ENCODE data around the gene RBCK1. TPM values are rescaled to one million over a fixed set of nuclear protein-coding genes. Genes with fewer than 3 reads are reported as not detected.

Gene RBCK1
- total and polyA plus RNA-seq, 10 of the 15 experiments (the other 5 are each of a cell fraction or from before 2014, with no cell fraction given), result 14.1 to 99.7 (median 76.0) TPM

DNA sequence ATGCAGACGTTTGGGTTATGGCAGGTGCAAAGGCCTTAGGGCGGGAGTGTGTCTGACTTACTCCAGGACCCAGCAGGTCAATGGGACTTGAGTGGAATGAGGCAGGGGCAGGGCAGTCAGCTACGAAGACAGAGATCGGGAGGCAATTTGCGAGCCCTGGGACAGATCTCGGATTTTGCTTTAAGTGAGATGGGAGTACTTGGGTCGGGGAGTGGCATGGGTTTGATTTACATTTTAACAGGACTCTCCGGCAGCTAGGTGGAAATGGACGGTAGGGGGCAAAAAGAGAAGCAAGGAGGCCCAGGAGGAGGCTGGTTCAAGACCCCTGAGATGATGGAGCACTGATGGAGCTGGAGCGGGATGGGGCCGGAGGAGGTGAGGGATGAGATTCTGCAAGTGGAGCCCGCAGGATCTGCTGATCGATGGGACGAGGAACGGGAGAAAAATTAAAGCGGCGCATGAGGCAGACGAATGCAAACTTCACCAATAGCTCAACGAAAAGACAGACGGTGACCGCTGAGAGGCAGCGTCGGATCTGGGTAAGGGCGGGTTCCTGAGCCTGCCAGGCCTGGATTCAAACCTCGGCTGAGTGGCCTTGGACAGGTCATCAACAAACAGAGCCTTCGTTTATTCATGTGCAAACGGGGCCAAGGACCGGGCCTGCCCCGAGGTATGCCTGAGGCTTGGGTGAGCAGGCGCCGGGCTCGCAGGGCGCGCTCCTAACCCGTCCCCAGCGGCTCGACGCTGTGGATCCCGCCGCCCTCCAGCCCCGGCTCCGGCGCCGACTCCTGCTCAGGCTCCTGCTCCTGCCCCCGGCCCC lies 756 bp upstream of the RBCK1 start (continued):
- TF ChIP-seq, protein P1, sequence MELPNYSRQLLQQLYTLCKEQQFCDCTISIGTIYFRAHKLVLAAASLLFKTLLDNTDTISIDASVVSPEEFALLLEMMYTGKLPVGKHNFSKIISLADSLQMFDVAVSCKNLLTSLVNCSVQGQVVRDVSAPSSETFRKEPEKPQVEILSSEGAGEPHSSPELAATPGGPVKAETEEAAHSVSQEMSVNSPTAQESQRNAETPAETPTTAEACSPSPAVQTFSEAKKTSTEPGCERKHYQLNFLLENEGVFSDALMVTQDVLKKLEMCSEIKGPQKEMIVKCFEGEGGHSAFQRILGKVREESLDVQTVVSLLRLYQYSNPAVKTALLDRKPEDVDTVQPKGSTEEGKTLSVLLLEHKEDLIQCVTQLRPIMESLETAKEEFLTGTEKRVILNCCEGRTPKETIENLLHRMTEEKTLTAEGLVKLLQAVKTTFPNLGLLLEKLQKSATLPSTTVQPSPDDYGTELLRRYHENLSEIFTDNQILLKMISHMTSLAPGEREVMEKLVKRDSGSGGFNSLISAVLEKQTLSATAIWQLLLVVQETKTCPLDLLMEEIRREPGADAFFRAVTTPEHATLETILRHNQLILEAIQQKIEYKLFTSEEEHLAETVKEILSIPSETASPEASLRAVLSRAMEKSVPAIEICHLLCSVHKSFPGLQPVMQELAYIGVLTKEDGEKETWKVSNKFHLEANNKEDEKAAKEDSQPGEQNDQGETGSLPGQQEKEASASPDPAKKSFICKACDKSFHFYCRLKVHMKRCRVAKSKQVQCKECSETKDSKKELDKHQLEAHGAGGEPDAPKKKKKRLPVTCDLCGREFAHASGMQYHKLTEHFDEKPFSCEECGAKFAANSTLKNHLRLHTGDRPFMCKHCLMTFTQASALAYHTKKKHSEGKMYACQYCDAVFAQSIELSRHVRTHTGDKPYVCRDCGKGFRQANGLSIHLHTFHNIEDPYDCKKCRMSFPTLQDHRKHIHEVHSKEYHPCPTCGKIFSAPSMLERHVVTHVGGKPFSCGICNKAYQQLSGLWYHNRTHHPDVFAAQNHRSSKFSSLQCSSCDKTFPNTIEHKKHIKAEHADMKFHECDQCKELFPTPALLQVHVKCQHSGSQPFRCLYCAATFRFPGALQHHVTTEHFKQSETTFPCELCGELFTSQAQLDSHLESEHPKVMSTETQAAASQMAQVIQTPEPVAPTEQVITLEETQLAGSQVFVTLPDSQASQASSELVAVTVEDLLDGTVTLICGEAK (IDR thresholded peaks at IDR 0.05; ENCODE audit: borderline replicate concordance), result no peak
- TF ChIP-seq, protein P2, sequence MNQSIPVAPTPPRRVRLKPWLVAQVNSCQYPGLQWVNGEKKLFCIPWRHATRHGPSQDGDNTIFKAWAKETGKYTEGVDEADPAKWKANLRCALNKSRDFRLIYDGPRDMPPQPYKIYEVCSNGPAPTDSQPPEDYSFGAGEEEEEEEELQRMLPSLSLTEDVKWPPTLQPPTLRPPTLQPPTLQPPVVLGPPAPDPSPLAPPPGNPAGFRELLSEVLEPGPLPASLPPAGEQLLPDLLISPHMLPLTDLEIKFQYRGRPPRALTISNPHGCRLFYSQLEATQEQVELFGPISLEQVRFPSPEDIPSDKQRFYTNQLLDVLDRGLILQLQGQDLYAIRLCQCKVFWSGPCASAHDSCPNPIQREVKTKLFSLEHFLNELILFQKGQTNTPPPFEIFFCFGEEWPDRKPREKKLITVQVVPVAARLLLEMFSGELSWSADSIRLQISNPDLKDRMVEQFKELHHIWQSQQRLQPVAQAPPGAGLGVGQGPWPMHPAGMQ (IDR thresholded peaks at IDR 0.05; ENCODE audit: borderline replicate concordance), result no peak
- TF ChIP-seq BMI1 (IDR thresholded peaks at IDR 0.05; ENCODE audit: borderline replicate concordance), result no peak
- TF ChIP-seq ZNF207 (IDR thresholded peaks at IDR 0.05; ENCODE audit: borderline replicate concordance), result no peak
- TF ChIP-seq SMC3 (IDR thresholded peaks at IDR 0.05; ENCODE audit: borderline replicate concordance, low read length), result peak; percentile 32; the same call in 1 of the 2 replicates
- peak; percentile 79 for TF ChIP-seq POLR2A (IDR thresholded peaks at IDR 0.05; ENCODE audit: low read depth, low read length)

Data from GM12878 (cell line).